WTC11 (cell line): ENCODE measurements around the gene AMBRA1. TPM values are rescaled to one million over a fixed set of nuclear protein-coding genes. Genes with fewer than 3 reads are reported as not detected.

Experiments
- ATAC-seq: fragments of 200-7000 bp; cut with Tn5 transposase; 2 replicates; pipeline ENCODE4 v1.10.0; 2021; ENCODE audit warnings: mild to moderate bottlenecking, moderate library complexity
- CTCF ChIA-PET: fragments of 300-600 bp; sonication (Branson Sonifier 250); formaldehyde crosslinking; loops from one replicate; lab custom pipeline; 2021; ENCODE audit warnings: antibody characterized with exemption; lab: Charles Lee
- POLR2A ChIA-PET: fragments of 350-600 bp; sonication (Branson Sonifier 250); formaldehyde crosslinking; loops from one replicate; lab custom pipeline; 2021; ENCODE audit warnings: antibody characterized with exemption; lab: Charles Lee
- DNase-seq: peaks from one replicate; pipeline ENCODE4 v3.0.0; 2021; ENCODE audit warnings: low spot score
- H3K27ac Mint-ChIP-seq: 2 replicates; pipeline ENCODE4 v1.8.0; 2021; ENCODE audit warnings: mixed read lengths
- H3K27me3 Mint-ChIP-seq: 2 replicates; pipeline ENCODE4 v1.8.0; 2021; ENCODE audit warnings: low read depth, mild to moderate bottlenecking, moderate library complexity, mixed read lengths
- H3K36me3 Mint-ChIP-seq: 2 replicates; pipeline ENCODE4 v1.8.0; 2021; ENCODE audit warnings: mixed read lengths
- H3K4me1 Mint-ChIP-seq: 2 replicates; pipeline ENCODE4 v1.8.0; 2022; ENCODE audit warnings: mixed read lengths
- H3K4me3 Mint-ChIP-seq: 2 replicates; pipeline ENCODE4 v1.8.0; 2021; ENCODE audit warnings: mild to moderate bottlenecking, moderate library complexity, mixed read lengths
- H3K9me3 Mint-ChIP-seq: 2 replicates; pipeline ENCODE4 v1.8.0; 2021; ENCODE audit warnings: mixed read lengths
- ATF3 ChIP-seq: sonication (generic); formaldehyde crosslinking; conservative IDR thresholded peaks from 2 replicates; pipeline ENCODE4 v1.8.1; 2022; ENCODE audit warnings: mild to moderate bottlenecking, missing genetic modification reagents
- E2F1 ChIP-seq: sonication (generic); formaldehyde crosslinking; IDR thresholded peaks from 2 replicates; pipeline ENCODE4 v1.8.0; 2022; ENCODE audit warnings: mild to moderate bottlenecking, missing genetic modification reagents
- E2F4 ChIP-seq: sonication (generic); formaldehyde crosslinking; IDR thresholded peaks from 2 replicates; pipeline ENCODE4 v1.8.1; 2022; ENCODE audit warnings: low read depth, mild to moderate bottlenecking, moderate library complexity, missing genetic modification reagents, borderline replicate concordance
- ELF4 ChIP-seq: sonication (generic); formaldehyde crosslinking; IDR thresholded peaks from 2 replicates; pipeline ENCODE4 v1.8.1; 2022; ENCODE audit warnings: low read depth, mild to moderate bottlenecking, moderate library complexity, missing genetic modification reagents
- FOXP4 ChIP-seq: sonication (generic); formaldehyde crosslinking; IDR thresholded peaks from 2 replicates; pipeline ENCODE4 v1.8.0; 2022; ENCODE audit warnings: mild to moderate bottlenecking, missing genetic modification reagents
- IRF1 ChIP-seq: sonication (generic); formaldehyde crosslinking; IDR thresholded peaks from 2 replicates; pipeline ENCODE4 v1.8.0; 2023; ENCODE audit warnings: missing genetic modification reagents
- JUN ChIP-seq: sonication (generic); formaldehyde crosslinking; IDR thresholded peaks from 2 replicates; pipeline ENCODE4 v1.8.0; 2023; ENCODE audit warnings: mild to moderate bottlenecking, missing genetic modification reagents
- MLX ChIP-seq: sonication (generic); formaldehyde crosslinking; IDR thresholded peaks from 2 replicates; pipeline ENCODE4 v1.8.1; 2023; ENCODE audit warnings: mild to moderate bottlenecking, missing genetic modification reagents, moderate library complexity
- PRDM15 ChIP-seq: sonication (generic); formaldehyde crosslinking; IDR thresholded peaks from 2 replicates; pipeline ENCODE4 v1.8.0; 2022; ENCODE audit warnings: missing genetic modification reagents
- SOX15 ChIP-seq: fragments of 250-450 bp; sonication (Bioruptor Pico); IDR thresholded peaks from 2 replicates; pipeline ENCODE4 v1.9.0; 2021; ENCODE audit warnings: mild to moderate bottlenecking
- ZNF263 ChIP-seq: sonication (generic); formaldehyde crosslinking; IDR thresholded peaks from 2 replicates; pipeline ENCODE4 v1.8.1; 2022; ENCODE audit warnings: low read depth, mild to moderate bottlenecking, moderate library complexity, missing genetic modification reagents
- ZSCAN18 ChIP-seq: fragments of 250-450 bp; sonication (Bioruptor Pico); IDR thresholded peaks from 2 replicates; pipeline ENCODE4 v2.1.2; 2022; ENCODE audit warnings: mild to moderate bottlenecking, moderate library complexity
- total RNA-seq: library from RNA; stranded (reverse); gene quantifications from 3 replicates; pipeline ENCODE4 v1.2.3, GENCODE V29; 2021

Gene AMBRA1
- total RNA-seq, 1 experiment from 2014 or later: 35.0 TPM

- TF ChIP-seq ATF3 (CRISPR knock-in tag) (no peak), ZSCAN18 (CRISPR knock-in tag) (no peak), PRDM15 (no peak), E2F1 (CRISPR knock-in tag) (no peak), MLX (CRISPR knock-in tag) (no peak), ZNF263 (CRISPR knock-in tag) (no peak), FOXP4 (CRISPR knock-in tag) (no peak), SOX15 (CRISPR knock-in tag) (no peak), IRF1 (CRISPR knock-in tag) (no peak), E2F4 (CRISPR knock-in tag) (no peak)
Observed at GRCh38 chr11:46547579-46547978, 46.2 kb downstream of the AMBRA1 start (continued).

GRCh38 chr11:46543564-46543963 is 50.3 kb downstream of the AMBRA1 start:
- no peak overlapping the region for H3K4me3 Mint-ChIP-seq
- H3K36me3 Mint-ChIP-seq: peaks cover 53% of the 10 kb centered on the region
- no peak overlapping the region for H3K27ac Mint-ChIP-seq
- ATAC-seq (no peak), DNase-seq (no peak)
- no peaks in the 10 kb centered on the region for H3K27me3 Mint-ChIP-seq
- POLR2A ChIA-PET: no interaction called here
- CTCF ChIA-PET: interaction anchor here (0.6 to 1.0 kb wide), 2 partner anchors 41 to 54 kb away, joined by 3 to 4 read pairs; no protein-coding TSS in a partner anchor
- no peaks in the 10 kb centered on the region for H3K9me3 Mint-ChIP-seq
- H3K4me1 Mint-ChIP-seq: no peaks in the 10 kb centered on the region
- TF ChIP-seq JUN (CRISPR knock-in tag) (no peak), ELF4 (CRISPR knock-in tag) (no peak)
